Measurements from ENCODE around the gene COG5. TPM values are rescaled to one million over a fixed set of nuclear protein-coding genes. Genes with fewer than 3 reads are reported as not detected.

COG5 gene
- total and polyA plus RNA-seq, 2 of the 4 experiments (the other 2 are of a cell fraction), result 18.5 to 27.4 TPM

DNA sequence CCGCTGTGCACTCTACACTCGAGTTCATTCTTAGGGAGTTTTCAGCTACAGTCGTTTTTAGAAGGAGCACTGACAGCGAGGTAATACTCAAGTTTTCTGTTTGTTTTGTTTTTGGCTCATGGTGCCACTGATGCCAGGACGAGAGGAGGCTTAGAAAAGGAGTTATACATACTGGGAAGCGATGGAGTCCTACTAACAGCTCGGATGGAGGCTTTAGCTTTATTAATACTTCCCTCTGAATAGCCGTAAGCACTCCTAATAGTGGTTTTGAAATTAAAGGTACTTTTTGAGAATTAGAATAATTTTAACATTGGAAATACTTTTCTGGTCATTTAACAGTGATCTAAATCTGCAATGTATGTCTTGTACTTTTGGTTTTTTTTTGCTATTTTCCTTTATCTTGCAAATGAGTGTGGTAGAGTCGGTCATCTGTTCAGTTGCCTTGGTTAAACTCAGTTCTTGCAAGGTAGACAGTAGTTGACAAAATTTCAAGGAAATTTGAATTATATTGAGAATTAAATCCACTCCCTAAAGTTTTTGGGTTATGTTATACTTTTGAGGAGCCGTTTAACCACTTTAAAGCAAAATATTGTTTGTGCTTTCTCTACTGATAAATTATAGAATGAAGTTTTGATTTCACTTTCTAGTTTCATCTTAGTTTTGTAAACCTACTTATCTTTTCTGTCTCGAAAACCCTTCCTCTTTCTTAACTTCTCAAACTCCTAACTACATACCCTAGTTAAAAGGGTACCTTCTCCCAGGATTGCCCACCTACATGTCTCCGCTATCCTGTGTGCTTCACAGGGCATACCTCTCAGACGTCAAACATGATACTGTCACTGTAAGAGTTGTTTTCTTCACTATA is 393.4 kb downstream of the COG5 start:
- POLR2A ChIA-PET (ENCODE audit: unreplicated experiment), result interaction anchor here (1.3 kb wide), 1 partner anchor 11 kb away, joined by 8 read pairs; no protein-coding TSS in a partner anchor

More for the DNA sequence above, 393.4 kb downstream of the COG5 start:
- CTCF ChIA-PET, result no interaction called here
- TF ChIP-seq, protein P1, sequence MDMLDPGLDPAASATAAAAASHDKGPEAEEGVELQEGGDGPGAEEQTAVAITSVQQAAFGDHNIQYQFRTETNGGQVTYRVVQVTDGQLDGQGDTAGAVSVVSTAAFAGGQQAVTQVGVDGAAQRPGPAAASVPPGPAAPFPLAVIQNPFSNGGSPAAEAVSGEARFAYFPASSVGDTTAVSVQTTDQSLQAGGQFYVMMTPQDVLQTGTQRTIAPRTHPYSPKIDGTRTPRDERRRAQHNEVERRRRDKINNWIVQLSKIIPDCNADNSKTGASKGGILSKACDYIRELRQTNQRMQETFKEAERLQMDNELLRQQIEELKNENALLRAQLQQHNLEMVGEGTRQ (IDR thresholded peaks at IDR 0.05; ENCODE audit: low read depth, low read length), result no peak
- TF ChIP-seq, protein P2, sequence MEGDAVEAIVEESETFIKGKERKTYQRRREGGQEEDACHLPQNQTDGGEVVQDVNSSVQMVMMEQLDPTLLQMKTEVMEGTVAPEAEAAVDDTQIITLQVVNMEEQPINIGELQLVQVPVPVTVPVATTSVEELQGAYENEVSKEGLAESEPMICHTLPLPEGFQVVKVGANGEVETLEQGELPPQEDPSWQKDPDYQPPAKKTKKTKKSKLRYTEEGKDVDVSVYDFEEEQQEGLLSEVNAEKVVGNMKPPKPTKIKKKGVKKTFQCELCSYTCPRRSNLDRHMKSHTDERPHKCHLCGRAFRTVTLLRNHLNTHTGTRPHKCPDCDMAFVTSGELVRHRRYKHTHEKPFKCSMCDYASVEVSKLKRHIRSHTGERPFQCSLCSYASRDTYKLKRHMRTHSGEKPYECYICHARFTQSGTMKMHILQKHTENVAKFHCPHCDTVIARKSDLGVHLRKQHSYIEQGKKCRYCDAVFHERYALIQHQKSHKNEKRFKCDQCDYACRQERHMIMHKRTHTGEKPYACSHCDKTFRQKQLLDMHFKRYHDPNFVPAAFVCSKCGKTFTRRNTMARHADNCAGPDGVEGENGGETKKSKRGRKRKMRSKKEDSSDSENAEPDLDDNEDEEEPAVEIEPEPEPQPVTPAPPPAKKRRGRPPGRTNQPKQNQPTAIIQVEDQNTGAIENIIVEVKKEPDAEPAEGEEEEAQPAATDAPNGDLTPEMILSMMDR (conservative IDR thresholded peaks at IDR 0.05; ENCODE audit: low read depth, low read length), result no peak
- no peak for TF ChIP-seq MXI1 (IDR thresholded peaks at IDR 0.05; ENCODE audit: borderline replicate concordance, low read depth, low read length)
- peak overlapping the region; percentile 67 for H3K4me3 ChIP-seq (ENCODE audit: insufficient read depth, low read depth, low read length)
- peak overlapping the region; percentile 78 for H3K4ac ChIP-seq (ENCODE audit: low read depth, low read length)
- H2AK5ac ChIP-seq (ENCODE audit: low read depth, low read length), result no peak overlapping the region
- H3K9ac ChIP-seq (ENCODE audit: low read depth, low read length), result peak overlapping the region; percentile 72
- peak overlapping the region; percentile 0 for H2AK9ac ChIP-seq (replicated peaks; ENCODE audit: low read depth, low read length, poor library complexity)
- no peaks in the 10 kb centered on the region for H3K9me3 ChIP-seq (ENCODE audit: control insufficient read depth, insufficient read depth, low read length)
- H4K5ac ChIP-seq (ENCODE audit: low read depth, low read length), result no peak overlapping the region
- H3K27me3 ChIP-seq (ENCODE audit: control insufficient read depth, insufficient read depth, low read length), result no peaks in the 10 kb centered on the region
- peak overlapping the region; percentile 70 for H2BK5ac ChIP-seq (ENCODE audit: low read depth, low read length, poor library complexity, severe bottlenecking)
- H3K27ac ChIP-seq (ENCODE audit: insufficient read depth, low read length), result peak overlapping the region; percentile 62
- intact Hi-C loops (cut with micrococcal nuclease), result no loop called here
- H3K36me3 ChIP-seq (ENCODE audit: control insufficient read depth, insufficient read depth, low read length), result peaks cover 3% of the 10 kb centered on the region
- peak overlapping the region; percentile 9 for H2BK120ac ChIP-seq (ENCODE audit: low read depth, low read length)
- peak overlapping the region; percentile 68 for H3K14ac ChIP-seq (replicated peaks; ENCODE audit: low read depth, low read length)
- H2BK15ac ChIP-seq (ENCODE audit: low read depth, low read length), result peak overlapping the region; percentile 8; the same call in 1 of the 3 replicates
- ATAC-seq (ENCODE audit: low read depth) (no peak), DNase-seq (no peak)
- WGBS, 2 experiments (ENCODE audit: extremely low coverage in 2 of 2, insufficient read length in 1 of 2), result no CpG with 5 or more reads among the region's 13 CpGs
- peak overlapping the region; percentile 12; the same call in 1 of the 2 replicates for H3K18ac ChIP-seq (ENCODE audit: low read depth, low read length)
- H3K9me1 ChIP-seq (ENCODE audit: insufficient read depth, low read length), result no peaks in the 10 kb centered on the region
- H3K23ac ChIP-seq (ENCODE audit: low read depth, low read length), result peak overlapping the region; percentile 77
- no peak overlapping the region for H4K8ac ChIP-seq (ENCODE audit: low read depth in 2 of 2, low read length in 2 of 2)
- in situ Hi-C loops (cut with MboI; ENCODE audit: low sequenced_read_pairs), result no loop called here
- no peak overlapping the region for H2BK20ac ChIP-seq (ENCODE audit: low read depth, low read length)
- peaks cover 3% of the 10 kb centered on the region; the same call in 1 of the 2 replicates for H3K4me1 ChIP-seq (ENCODE audit: control insufficient read depth, insufficient read depth, low read length)
- peaks cover 9 to 40% of the 10 kb centered on the region in 2 experiments for H3K79me1 ChIP-seq (ENCODE audit: low read depth in 1 of 2, low read length in 2 of 2)
- TSS peak; percentile 54 for BruUV-seq (replicated peaks)
- H4K91ac ChIP-seq (ENCODE audit: insufficient read depth, low read depth, low read length), result no peak overlapping the region; the same call in 1 of the 2 replicates
- dilution Hi-C loops (cut with HindIII; ENCODE audit: low sequenced_read_pairs, unreplicated experiment), result no loop called here
- peaks cover 32% of the 10 kb centered on the region for H4K20me1 ChIP-seq (ENCODE audit: insufficient read depth, low read length)
- peak overlapping the region; percentile 85 for H3K4me2 ChIP-seq (ENCODE audit: low read depth, low read length)
- peak overlapping the region; percentile 13; the same call in 1 of the 2 replicates for H3K56ac ChIP-seq (ENCODE audit: extremely low read depth, insufficient read depth, low read length)
- peak overlapping the region; percentile 56 for H2AFZ ChIP-seq (replicated peaks; ENCODE audit: low read length, poor library complexity)

All from IMR-90 (cell line).